HG03196 (cell line): Measurements from ENCODE around the gene DKKL1.

Experiments used
- ATAC-seq: cut with Tn5 transposase; IDR thresholded peaks from one replicate; pipeline ENCODE4 v1.9.1; 2021; ENCODE audit not compliant: unreplicated experiment

Gene DKKL1

DNA sequence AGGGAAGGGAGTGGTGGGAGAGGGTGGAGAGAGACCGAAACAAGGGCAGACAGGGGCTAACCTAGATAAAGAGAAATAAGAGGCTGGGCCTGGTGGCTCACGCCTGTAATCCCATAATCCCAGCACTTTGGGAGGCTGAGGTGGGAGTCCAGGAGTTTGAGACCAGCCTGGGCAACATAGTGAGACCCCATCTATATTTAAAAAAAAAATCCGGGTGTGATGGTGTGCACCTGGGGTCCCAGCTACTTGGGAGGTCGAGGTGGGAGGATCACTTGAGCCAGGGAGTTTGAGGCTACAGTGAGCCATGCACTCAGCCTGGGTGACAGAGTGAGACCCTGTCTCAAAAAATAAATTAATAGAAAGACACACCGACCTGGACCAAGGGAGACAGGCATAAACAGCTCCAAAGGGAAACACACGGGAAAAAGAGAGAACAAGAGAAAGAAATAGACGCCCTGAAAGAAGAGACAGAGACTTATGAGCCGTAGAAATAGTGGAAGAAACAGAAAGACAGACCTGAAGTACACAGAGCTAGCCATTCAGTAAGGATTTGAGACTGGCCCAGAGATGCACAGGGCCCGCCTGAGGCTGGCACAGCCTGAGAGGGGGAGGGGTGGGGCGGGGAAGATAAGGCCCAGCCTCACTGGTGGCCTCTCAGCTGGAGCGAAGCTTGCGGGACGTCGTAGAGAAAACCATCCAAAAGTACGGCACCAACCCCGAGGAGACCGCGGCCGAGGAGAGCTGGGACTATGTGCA, 26.2 kb upstream of the DKKL1 start:
- ATAC-seq = no peak

DNA sequence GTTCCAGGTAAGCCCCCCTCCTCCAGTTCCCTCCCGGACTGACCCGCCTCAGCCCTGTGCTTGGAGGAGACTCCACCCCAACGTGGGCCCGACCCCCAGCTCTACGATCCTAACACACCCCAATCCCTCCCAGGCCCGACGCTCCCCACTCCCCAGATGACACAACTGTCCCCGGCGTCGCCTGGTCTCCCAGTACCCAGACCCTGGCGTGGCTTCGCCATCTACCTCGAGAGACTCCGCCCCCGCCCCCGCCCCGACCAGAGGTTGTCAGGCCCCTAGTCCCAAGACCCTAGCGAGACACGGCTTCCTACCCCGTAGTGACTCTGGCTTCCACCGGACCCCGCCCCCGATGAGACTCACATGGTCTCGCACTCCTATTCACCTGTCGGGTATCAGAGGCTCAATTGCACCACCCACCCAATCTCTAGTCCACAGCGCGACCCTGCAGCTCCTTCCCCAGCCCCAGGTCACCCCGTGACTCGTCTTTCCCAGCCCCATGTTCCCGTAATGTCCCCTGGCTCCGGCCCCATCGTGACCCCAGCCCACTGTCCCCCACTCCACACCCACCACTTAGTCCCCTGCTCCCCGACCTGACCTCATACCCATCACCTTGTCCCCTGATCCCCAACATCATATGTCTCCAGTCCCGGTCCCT, 25.5 kb upstream of the DKKL1 start:
- no peak for ATAC-seq

GRCh38 chr19:49338691-49339300, 24.9 kb upstream of the DKKL1 start:
- no peak for ATAC-seq

DNA sequence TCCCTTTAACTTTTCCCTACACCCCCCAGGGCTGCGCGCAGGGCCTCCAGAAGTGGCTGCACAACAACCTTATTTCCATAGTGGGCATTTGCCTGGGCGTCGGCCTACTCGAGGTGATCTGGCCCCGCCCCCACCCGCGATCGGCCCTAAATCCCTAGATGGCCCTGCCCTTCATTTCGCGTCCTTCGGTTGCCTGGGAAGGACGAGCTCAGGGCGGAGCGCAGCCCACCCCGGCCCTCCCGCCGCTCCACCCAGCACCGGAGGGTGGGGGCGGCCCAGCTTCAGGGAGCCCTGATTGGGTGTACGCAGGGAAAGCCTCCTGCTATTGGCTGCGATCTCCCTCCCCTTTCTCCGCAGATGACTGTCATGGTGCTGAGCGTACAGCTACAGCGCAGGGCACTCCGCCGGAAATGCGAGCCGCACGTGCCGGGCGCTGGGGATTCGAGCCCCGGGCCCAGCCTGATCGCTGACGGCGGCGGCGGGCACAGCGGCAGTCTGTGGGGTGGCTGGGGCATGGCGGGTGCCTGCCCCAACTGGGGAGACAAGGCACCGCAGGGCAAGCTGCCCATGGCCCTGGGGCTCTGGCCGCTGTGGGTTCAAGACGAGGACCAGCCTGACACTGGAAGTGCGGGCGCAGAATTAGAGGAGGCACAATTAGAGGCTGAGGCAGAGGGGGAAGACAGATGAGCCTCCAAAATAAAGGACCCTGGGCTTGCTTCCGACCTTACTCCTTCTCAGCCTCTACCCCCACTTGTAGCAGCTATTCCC, 24.2 kb upstream of the DKKL1 start:
- ATAC-seq = no peak

DNA sequence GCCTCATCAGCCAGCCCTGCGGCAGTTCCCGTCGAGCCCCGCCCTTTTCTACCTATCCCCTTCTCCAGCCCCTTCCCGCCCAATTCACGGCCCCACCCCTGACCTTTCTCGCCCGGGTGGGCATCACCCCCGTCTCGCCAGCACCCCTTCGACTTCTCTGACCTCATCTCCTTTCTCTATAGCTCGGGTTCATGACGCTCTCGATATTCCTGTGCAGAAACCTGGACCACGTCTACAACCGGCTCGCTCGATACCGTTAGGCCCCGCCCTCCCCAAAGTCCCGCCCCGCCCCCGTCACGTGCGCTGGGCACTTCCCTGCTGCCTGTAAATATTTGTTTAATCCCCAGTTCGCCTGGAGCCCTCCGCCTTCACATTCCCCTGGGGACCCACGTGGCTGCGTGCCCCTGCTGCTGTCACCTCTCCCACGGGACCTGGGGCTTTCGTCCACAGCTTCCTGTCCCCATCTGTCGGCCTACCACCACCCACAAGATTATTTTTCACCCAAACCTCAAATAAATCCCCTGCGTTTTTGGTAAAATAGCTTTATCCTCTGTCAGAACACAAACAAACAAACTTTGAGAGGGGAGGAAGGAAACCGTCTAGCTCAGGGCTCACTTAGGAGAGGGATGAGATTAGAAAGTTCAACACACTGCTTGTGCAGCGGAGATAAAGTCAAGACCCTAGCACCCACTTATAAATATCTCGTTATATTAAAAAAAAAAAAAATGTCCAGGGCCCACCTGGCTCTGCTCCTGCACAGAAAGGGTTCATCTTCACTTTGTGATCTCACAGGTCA, 23.4 kb upstream of the DKKL1 start:
- ATAC-seq = peak; percentile 60

- peak; percentile 6 for ATAC-seq
Measured at GRCh38 chr19:49340865-49341718, 22.6 kb upstream of the DKKL1 start.

GRCh38 chr19:49342291-49342721, 21.4 kb upstream of the DKKL1 start:
- ATAC-seq = no peak

DNA sequence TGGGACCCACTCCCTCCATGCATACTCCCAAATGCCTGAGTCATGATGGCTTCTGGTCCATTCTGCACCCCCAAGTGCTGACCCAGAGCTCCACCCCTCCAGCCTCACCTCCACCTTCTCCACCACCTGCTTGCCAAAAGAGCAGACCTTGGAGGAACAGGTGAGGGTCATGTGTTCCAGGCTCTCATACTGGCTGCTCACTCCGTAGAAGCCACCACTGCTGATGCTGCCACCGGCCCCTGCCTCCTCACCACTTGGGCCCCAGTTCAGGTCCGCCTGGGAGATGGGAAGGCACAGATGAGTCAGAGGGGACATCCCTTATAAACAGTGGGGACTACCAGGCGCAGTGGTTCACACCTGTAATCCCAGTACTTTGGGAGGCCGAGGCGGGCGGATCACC, 20.6 kb upstream of the DKKL1 start:
- ATAC-seq = no peak

DNA sequence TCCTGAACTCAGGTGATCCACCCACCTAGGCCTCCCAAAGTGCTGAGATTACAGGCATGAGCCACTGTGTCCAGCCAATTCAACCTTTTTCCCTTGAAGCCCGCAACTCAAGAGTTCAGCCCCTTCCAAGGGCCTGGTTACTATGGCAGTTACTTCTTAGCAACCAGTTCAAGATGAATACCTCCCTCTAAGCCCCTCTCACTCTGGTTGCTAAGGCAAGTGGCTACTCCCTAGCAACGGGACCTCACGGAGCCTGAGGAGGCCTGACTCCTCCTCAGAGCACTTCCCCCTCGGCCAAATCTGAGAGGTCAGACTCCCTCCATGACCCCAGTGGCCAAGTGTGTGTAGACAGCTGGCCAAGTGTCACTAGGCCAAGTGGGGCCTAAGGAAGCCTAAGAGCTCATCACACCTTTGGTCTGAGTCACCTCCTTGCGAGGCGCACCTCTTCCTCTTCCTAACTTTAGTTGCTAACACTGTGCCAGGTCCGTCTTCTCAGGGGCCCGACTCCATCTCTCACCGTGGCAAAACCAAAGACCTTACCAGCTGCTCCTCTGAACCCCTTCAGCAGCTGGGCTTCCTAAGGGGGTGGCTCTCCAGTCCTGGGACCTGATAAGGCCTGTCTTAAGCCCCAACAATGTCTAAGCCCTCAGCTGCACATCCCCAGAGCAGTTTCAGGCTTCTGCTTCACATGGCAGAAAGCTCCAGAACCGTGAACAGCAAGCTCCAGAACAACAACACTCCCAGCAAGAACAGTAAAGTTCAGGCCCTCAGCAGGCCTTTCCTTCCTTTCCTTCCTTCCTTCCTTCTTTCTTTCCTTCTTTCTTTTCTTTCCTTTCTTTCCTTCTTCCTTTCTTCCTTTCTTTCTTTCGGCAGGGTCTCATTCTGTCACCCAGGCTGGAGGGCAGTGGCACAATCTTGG, 18.9 kb upstream of the DKKL1 start:
- ATAC-seq = no peak

- no peak for ATAC-seq
Measured at GRCh38 chr19:49347191-49347590, 16.5 kb upstream of the DKKL1 start.

- no peak for ATAC-seq
Measured at GRCh38 chr19:49347835-49348234, 15.8 kb upstream of the DKKL1 start.

DNA sequence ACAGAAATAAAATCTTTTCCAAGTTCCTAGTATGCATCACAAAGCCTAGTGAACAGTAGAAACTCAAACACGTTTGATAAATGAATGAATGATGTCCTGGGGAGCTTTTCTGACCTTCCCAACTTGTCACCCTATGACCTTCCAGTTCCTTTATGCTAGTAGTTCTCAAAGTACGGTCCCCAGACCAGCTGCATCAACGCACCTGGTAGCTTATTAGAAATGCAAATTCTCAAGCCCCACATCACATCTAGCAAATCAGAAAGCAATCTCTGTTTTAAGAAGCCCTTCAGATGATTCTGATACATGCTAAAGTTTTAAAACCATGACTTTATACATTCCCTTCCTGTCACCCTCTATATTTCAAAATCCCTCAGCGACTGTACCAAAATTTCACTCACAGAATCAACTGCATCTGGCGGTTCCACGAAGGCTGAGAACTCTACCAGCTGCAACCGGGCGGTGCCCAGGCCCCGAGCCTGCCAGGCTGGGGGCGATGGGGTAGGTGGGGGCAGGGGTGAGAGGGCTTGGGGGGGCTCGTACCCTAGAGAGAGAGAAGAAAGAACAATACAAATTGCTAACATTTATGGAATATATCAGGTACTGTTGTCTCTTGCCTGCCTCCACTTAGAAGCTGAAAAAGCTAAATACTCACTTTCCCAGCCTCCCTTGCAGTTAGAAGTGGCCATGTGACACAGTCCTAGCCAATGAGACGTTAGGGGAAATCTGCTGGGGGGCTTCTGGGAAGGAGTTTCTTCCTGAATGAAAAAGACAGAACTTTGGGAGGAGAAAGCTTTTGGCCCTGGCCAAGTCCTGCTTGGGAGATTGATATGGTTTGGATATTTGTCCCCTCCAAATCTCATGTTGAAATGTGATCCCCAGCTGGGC, 15.1 kb upstream of the DKKL1 start:
- no peak for ATAC-seq

- ATAC-seq = no peak
Measured at GRCh38 chr19:49349567-49349966, 14.1 kb upstream of the DKKL1 start.

DNA sequence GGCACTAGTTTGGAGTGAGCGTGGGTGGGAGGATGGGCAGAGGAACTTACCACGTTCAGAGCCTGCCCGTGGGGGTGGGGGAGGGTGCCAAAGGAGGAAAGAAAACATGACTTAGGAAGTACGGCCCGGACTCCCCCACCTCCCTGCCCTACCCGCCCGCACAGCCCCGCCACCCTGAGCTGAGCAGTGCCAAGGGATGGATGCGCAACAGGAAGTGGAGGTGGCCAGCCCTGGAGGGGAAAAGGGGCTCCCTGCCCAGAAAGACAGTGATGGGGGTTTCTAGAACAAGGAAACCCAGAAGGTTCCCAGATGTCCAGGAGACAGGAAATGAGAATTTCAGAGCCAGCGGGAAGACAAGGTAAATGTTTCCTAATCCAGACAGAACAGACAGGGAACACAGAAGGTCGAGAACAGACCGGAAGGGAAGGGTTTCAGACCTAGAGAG, 7.7 kb upstream of the DKKL1 start:
- ATAC-seq = no peak

DNA sequence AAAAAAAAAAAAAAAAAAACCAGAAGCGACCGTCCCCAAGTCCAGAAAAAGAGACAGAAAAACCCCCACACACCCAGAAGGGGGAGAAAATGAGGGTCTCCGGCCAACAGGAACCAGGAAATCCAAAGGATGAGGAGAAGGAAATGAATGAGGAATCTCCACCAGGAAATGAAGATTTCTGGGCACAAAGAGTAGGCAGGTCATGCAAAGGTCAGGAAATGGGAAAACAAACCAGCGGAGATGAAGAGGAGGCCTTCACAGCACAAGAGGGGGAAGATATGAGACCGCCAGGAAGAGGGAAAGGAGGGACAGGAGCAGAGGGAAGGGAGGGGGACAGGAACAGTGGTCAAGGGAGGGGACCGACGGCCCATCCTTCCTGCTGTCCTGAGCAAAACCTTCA, 7.3 kb upstream of the DKKL1 start:
- no peak for ATAC-seq

- ATAC-seq = no peak
Measured at GRCh38 chr19:49357186-49357585, 6.5 kb upstream of the DKKL1 start.
